Thyroid gland (tissue), 4 donors: ENCODE data around the gene KAT7. TPM values are rescaled to one million over a fixed set of nuclear protein-coding genes. Genes with fewer than 3 reads are reported as not detected.
"Not testable (repeated sequence)": the region's sequence is repeated elsewhere in the genome, so short reads cannot be mapped to it uniquely, and the experiment has no call there.

Experiments
- DNase-seq, 2 donors: peaks; one replicate each; pipeline ENCODE4 v3.0.0-alpha.2; 2019
- H3K27ac ChIP-seq, 3 donors: fragments of 200-600 bp; sonication (generic); 1 replicate in 2 of 3; 2 replicates in 1 of 3; pipeline ENCODE4 v1.5.1; 2016 to 2019; ENCODE audit warnings: mild to moderate bottlenecking in 1 of 3, moderate library complexity in 1 of 3
- H3K27me3 ChIP-seq: fragments of 200-600 bp; sonication (generic); one replicate; pipeline ENCODE4 v1.5.1; 2019
- H3K36me3 ChIP-seq, 2 donors: fragments of 200-600 bp; sonication (generic); one replicate each; pipeline ENCODE4 v1.5.1; 2016 to 2019
- H3K4me1 ChIP-seq, 2 donors: fragments of 200-600 bp; sonication (generic); one replicate each; pipeline ENCODE4 v1.5.1; 2017 to 2019
- H3K4me3 ChIP-seq, 3 donors: fragments of 200-600 bp; sonication (generic); replicated peaks in 1 of 3; 1 replicate in 2 of 3; 2 replicates in 1 of 3; pipeline ENCODE4 v1.5.1; 2016; ENCODE audit warnings: mild to moderate bottlenecking in 1 of 3
- H3K9me3 ChIP-seq: fragments of 200-600 bp; sonication (generic); one replicate; pipeline ENCODE4 v1.5.1; 2017
- CTCF ChIP-seq, 6 experiments: fragments of 200-600 bp in 3 of 6; fragments of 450-650 bp in 3 of 6; sonication (generic) in 3 of 6; IDR thresholded peaks; one replicate each; pipeline ENCODE4 v1.5.1; 2016 to 2019; ENCODE audit warnings: antibody characterized with exemption in 6 of 6, mild to moderate bottlenecking in 2 of 6, inconsistent platforms in 1 of 6, moderate library complexity in 1 of 6
- POLR2A ChIP-seq, 2 donors: fragments of 450-650 bp; IDR thresholded peaks; one replicate each; pipeline ENCODE4 v1.6.1; 2017; ENCODE audit warnings: antibody characterized with exemption in 2 of 2, mild to moderate bottlenecking in 2 of 2, moderate library complexity in 1 of 2
- WGBS, 2 donors: methylation state at CpG; one replicate each; pipeline ENCODE4 v1.1.5; 2017; 5-methylcytosine and 5-hydroxymethylcytosine counted together
- intact Hi-C: fragments of 100-400 bp; cut with DNase I; formaldehyde crosslinking; loops from one replicate; pipeline ENCODE4 v1.15.1; 2023
- total RNA-seq, 4 donors: library from RNA; depleted of rRNA; stranded (reverse); fragments of >200 nt; gene quantifications; one replicate each; pipeline ENCODE4 v1.2.3, GENCODE V29; 2016

KAT7 gene
- total RNA-seq, 4 donors from 2014 or later: 57.5 to 127 (median 76.1) TPM

DNA sequence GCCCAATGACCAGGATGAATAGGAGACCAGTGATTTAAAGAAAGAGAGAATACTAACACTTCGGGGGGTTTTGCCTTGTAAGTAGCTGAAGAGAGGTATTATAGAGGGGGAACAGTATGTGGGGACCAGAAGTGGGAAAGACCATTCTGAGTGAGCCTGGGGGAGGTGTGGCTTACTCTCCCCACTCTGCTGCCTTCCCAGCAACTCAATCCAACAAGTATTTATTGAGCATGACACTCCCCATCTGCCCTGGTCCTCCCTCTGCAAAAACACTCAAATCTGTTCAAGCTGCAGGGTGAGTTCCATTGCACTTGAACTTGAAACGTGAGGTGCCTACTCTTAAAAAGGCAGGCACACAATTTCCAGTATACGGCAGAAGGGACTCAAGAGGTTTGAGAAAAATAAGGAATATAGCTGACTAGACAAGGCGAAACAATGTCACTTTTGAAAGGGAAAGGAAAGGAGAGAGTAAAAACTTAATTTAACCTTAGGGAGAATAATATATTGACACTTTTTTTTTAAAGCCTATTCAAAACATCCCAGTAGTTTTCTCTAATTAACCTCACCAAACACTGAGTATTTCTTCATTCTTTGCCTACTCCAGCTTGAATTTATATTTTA is 32.7 kb upstream of the KAT7 start:
- Histone ChIP-seq H3K4me1 (peaks cover 13 to 24% of the 10 kb centered on the region in 2 donors), H3K9me3 (no peaks in the 10 kb centered on the region), H3K27me3 (no peaks in the 10 kb centered on the region), H3K27ac (peak overlapping the region; percentile 43 to 61 (median 44)), H3K4me3 (no peak overlapping the region), H3K36me3 (peaks cover 0 to 8% of the 10 kb centered on the region in 2 donors)
- peak; percentile 69 to 75 for DNase-seq
- TF ChIP-seq CTCF (IDR thresholded peaks at IDR 0.05) (no peak), POLR2A (IDR thresholded peaks at IDR 0.05) (no peak)
- intact Hi-C loops: no loop called here
- whole genome bisulfite sequencing, 2 donors: 31 to 44% methylated on average over 4 of the region's 4 CpGs

- TF ChIP-seq CTCF (IDR thresholded peaks at IDR 0.05) (no peak), POLR2A (IDR thresholded peaks at IDR 0.05) (no peak)
- Histone ChIP-seq H3K27me3 (no peaks in the 10 kb centered on the region), H3K9me3 (no peaks in the 10 kb centered on the region), H3K4me1 (peaks cover 13 to 24% of the 10 kb centered on the region in 2 donors), H3K27ac (peak overlapping the region; percentile 43 to 61 (median 44)), H3K36me3 (peaks cover 0 to 8% of the 10 kb centered on the region in 2 donors), H3K4me3 (no peak overlapping the region)
- no peak for DNase-seq
- intact Hi-C loops: no loop called here
- 81 to 85% methylated on average over 9 of the region's 9 CpGs for WGBS, 2 donors
Observed at GRCh38 chr17:49756323-49757150, 31.9 kb upstream of the KAT7 start.

- Histone ChIP-seq H3K27ac (no peak overlapping the region), H3K4me3 (no peak overlapping the region), H3K27me3 (no peaks in the 10 kb centered on the region), H3K4me1 (peaks cover 13 to 26% of the 10 kb centered on the region in 2 donors), H3K36me3 (peaks cover 0 to 8% of the 10 kb centered on the region in 2 donors), H3K9me3 (no peaks in the 10 kb centered on the region)
- no peak for DNase-seq
- intact Hi-C loops: no loop called here
- TF ChIP-seq CTCF (IDR thresholded peaks at IDR 0.05): no peak
- TF ChIP-seq POLR2A (IDR thresholded peaks at IDR 0.05): no peak
- WGBS, 2 donors: 76 to 83% methylated on average over 6 of the region's 6 CpGs
Observed at GRCh38 chr17:49757151-49757777, 31.2 kb upstream of the KAT7 start.

- H3K4me3 ChIP-seq, H3K27me3 ChIP-seq, intact Hi-C loops, DNase-seq, H3K9me3 ChIP-seq, H3K36me3 ChIP-seq, H3K27ac ChIP-seq: not testable (repeated sequence)
- H3K4me1 ChIP-seq: peaks cover 21 to 34% of the 10 kb centered on the region in 2 donors
- 86 to 89% methylated on average over 8 of the region's 8 CpGs for WGBS, 2 donors
Observed at GRCh38 chr17:49758464-49759010, 29.9 kb upstream of the KAT7 start.

GRCh38 chr17:49759203-49759602 is 29.3 kb upstream of the KAT7 start:
- TF ChIP-seq CTCF (IDR thresholded peaks at IDR 0.05): no peak
- no peak for TF ChIP-seq POLR2A (IDR thresholded peaks at IDR 0.05)
- 88% methylated on average over 3 of the region's 3 CpGs for WGBS, 2 donors
- H3K4me3 ChIP-seq: no peak overlapping the region
- H3K27ac ChIP-seq: no peak overlapping the region
- no peaks in the 10 kb centered on the region for H3K9me3 ChIP-seq
- H3K4me1 ChIP-seq: peaks cover 21 to 34% of the 10 kb centered on the region in 2 donors
- intact Hi-C loops: no loop called here
- peaks cover 0 to 8% of the 10 kb centered on the region in 2 donors for H3K36me3 ChIP-seq
- no peak for DNase-seq
- H3K27me3 ChIP-seq: no peaks in the 10 kb centered on the region
